ENCODE data around the gene OR1M1. TPM values are rescaled to one million over a fixed set of nuclear protein-coding genes. Genes with fewer than 3 reads are reported as not detected.

Gene OR1M1
- total and polyA plus RNA-seq, 9 donors: 0.04 to 0.07 TPM; not detected in 7

DNA sequence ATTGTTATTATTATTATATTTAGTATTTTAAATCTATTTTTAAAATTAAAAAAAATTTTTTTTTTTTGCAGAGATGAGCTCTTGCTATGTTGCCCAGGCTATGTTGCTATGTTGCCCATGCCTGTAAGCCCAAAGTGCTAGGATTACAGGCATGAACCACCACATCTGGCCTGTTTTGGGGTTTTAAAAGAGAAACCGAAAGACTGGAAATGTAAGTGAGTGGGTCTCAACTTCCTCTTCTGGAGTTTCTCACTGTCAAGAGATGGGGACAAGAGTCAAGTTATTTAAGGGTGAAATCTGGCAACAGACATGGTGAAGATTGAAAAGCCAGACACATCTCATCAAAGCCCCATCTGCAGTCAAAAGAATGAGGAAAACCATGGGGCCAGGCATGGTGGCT, 44.1 kb downstream of the OR1M1 start:
- H3K4me3 ChIP-seq (ENCODE audit: low read length): no peak overlapping the region
- no peaks in the 10 kb centered on the region for H3K27me3 ChIP-seq (ENCODE audit: control insufficient read depth, insufficient read depth, low read length)
- H3K4me1 ChIP-seq (ENCODE audit: control insufficient read depth, insufficient read depth, low read length): no peaks in the 10 kb centered on the region
- no peak overlapping the region for H3K27ac ChIP-seq (ENCODE audit: low read length)
- no peaks in the 10 kb centered on the region for H3K36me3 ChIP-seq (ENCODE audit: control insufficient read depth, insufficient read depth, low read length)
- no CpG with 5 or more reads among the region's 1 CpG for WGBS (ENCODE audit: insufficient coverage)
- peak; percentile 7 for DNase-seq
- H3K9me3 ChIP-seq (replicated peaks; ENCODE audit: control insufficient read depth, low read depth, low read length): no peaks in the 10 kb centered on the region

DNA sequence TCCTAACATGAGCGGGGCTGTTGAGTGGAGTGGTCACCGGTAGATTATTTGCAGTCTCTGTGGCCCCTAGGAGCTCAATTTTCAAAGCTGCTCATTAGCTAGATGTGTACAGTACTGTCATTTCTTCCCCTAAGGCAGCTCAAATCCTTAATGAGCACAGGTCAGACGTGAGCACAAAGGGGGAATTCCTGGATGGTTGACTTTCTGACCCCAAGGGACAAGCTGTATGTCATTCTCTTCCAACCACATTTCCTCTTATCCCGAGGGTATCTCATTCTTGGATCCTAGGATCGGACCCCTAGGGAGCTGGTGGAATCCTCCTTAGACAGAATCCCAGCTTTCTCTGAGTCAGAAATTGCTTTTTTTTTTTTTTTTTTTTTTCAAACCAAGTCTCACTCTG, 45.6 kb downstream of the OR1M1 start:
- H3K4me1 ChIP-seq (ENCODE audit: control insufficient read depth, insufficient read depth, low read length): no peaks in the 10 kb centered on the region
- no peaks in the 10 kb centered on the region for H3K9me3 ChIP-seq (replicated peaks; ENCODE audit: control insufficient read depth, low read depth, low read length)
- no peaks in the 10 kb centered on the region for H3K36me3 ChIP-seq (ENCODE audit: control insufficient read depth, insufficient read depth, low read length)
- no peaks in the 10 kb centered on the region for H3K27me3 ChIP-seq (ENCODE audit: control insufficient read depth, insufficient read depth, low read length)
- no peak for DNase-seq
- H3K4me3 ChIP-seq (ENCODE audit: low read length): no peak overlapping the region
- WGBS (ENCODE audit: insufficient coverage): no CpG with 5 or more reads among the region's 5 CpGs
- H3K27ac ChIP-seq (ENCODE audit: low read length): no peak overlapping the region

DNA sequence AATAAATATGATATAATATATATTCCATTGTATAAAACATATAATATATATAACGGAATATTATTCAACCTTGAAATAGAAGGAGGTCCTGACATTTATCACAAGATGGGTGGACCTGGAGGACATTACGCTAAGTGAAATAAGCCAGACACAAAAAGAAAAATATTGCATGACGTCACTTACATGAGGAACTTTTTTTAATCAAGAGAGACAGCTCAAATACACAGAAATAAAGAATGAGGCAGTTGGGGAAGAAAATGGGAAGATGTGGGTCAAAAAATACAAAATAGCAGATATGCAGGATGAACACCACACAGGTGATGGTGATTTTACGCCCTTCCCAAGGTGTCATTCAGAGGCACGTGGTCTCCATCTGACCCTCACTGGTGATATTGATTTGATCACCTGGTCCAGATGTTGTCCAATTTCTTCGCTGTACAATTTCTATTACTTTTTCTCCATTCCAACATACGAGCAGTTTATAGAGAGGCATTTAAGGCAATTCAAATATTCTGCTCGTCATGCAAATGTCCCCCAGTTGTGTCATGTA, 52.8 kb downstream of the OR1M1 start:
- no peak overlapping the region for H3K27ac ChIP-seq (ENCODE audit: low read length)
- DNase-seq: no peak
- H3K9me3 ChIP-seq (replicated peaks; ENCODE audit: control insufficient read depth, low read depth, low read length): peaks cover 16% of the 10 kb centered on the region
- H3K4me3 ChIP-seq (ENCODE audit: low read length): peak overlapping the region; percentile 92
- peaks cover 3% of the 10 kb centered on the region for H3K4me1 ChIP-seq (ENCODE audit: control insufficient read depth, insufficient read depth, low read length)
- H3K36me3 ChIP-seq (ENCODE audit: control insufficient read depth, insufficient read depth, low read length): no peaks in the 10 kb centered on the region
- 50% methylated on average over 2 of the region's 8 CpGs for WGBS (ENCODE audit: insufficient coverage)
- H3K27me3 ChIP-seq (ENCODE audit: control insufficient read depth, insufficient read depth, low read length): no peaks in the 10 kb centered on the region

- Histone ChIP-seq H3K27ac (ENCODE audit: low read length) (peak within 1 kb of the TSS; percentile 90), H3K9me3 (replicated peaks; ENCODE audit: control insufficient read depth, low read depth, low read length) (peaks cover 22% of the 10 kb centered on the region), H3K36me3 (ENCODE audit: control insufficient read depth, insufficient read depth, low read length) (no peaks in the 10 kb centered on the region), H3K4me3 (ENCODE audit: low read length) (peak within 1 kb of the TSS; percentile 92), H3K4me1 (ENCODE audit: control insufficient read depth, insufficient read depth, low read length) (peaks cover 3% of the 10 kb centered on the region), H3K27me3 (ENCODE audit: control insufficient read depth, insufficient read depth, low read length) (no peaks in the 10 kb centered on the region)
- DNase-seq: peak; percentile 99
- WGBS (ENCODE audit: insufficient coverage): under 1% methylated on average over 29 of the region's 43 CpGs
Measured at GRCh38 chr19:9140159-9140874, 53.5 kb downstream of the OR1M1 start, which contains the start of gene ZNF317. ZNF317 (plus strand) TSS chr19:9140397; CDS start chr19:9156017, 15,620 bp downstream.

GRCh38 chr19:9144920-9145319, 58.1 kb downstream of the OR1M1 start:
- Histone ChIP-seq H3K27me3 (ENCODE audit: control insufficient read depth, insufficient read depth, low read length) (no peaks in the 10 kb centered on the region), H3K4me3 (ENCODE audit: low read length) (no peak overlapping the region), H3K4me1 (ENCODE audit: control insufficient read depth, insufficient read depth, low read length) (no peaks in the 10 kb centered on the region), H3K27ac (ENCODE audit: low read length) (no peak overlapping the region), H3K9me3 (replicated peaks; ENCODE audit: control insufficient read depth, low read depth, low read length) (peaks cover 50% of the 10 kb centered on the region), H3K36me3 (ENCODE audit: control insufficient read depth, insufficient read depth, low read length) (peaks cover 15% of the 10 kb centered on the region)
- 100% methylated on average over 4 of the region's 5 CpGs for WGBS (ENCODE audit: insufficient coverage)
- DNase-seq: no peak

Other genes starting within 250 kb of the OR1M1 start
- gene MUC16, start 76.7 kb upstream of the OR1M1 start, total RNA-seq: not detected
- gene MUC16, start 76.7 kb upstream of the OR1M1 start, polyA plus RNA-seq (ENCODE audit: insufficient read depth in 1 of 8, insufficient read length in 8 of 8, low replicate concordance in 1 of 8): under 1 TPM in 4 of 8 donors, not detected in 4; 0.04 to 0.30 (median 0.17) TPM
- gene OR7G2, start 20.4 kb downstream of the OR1M1 start, total RNA-seq: not detected
- gene OR7G2, start 20.4 kb downstream of the OR1M1 start, polyA plus RNA-seq (ENCODE audit: insufficient read depth in 1 of 8, insufficient read length in 8 of 8, low replicate concordance in 1 of 8): under 1 TPM in 4 of 8 donors, not detected in 4; 0.04 to 0.14 (median 0.07) TPM
- not detected for gene OR7G1, start 28.7 kb downstream of the OR1M1 start, total RNA-seq
- not detected for gene OR7G1, start 28.7 kb downstream of the OR1M1 start, polyA plus RNA-seq (ENCODE audit: insufficient read depth in 1 of 8, insufficient read length in 8 of 8, low replicate concordance in 1 of 8)
- gene OR7G3, start 39.9 kb downstream of the OR1M1 start, total RNA-seq: not detected
- gene OR7G3, start 39.9 kb downstream of the OR1M1 start, polyA plus RNA-seq (ENCODE audit: insufficient read depth in 1 of 8, insufficient read length in 8 of 8, low replicate concordance in 1 of 8): not detected
- 22.9 TPM for gene ZNF317, start 53.3 kb downstream of the OR1M1 start, total RNA-seq
- 10 to 100 TPM; 18.2 to 23.6 (median 19.0) TPM for gene ZNF317, start 53.3 kb downstream of the OR1M1 start, polyA plus RNA-seq (ENCODE audit: insufficient read depth in 1 of 8, insufficient read length in 8 of 8, low replicate concordance in 1 of 8)
- under 0.01 TPM for gene OR7D2, start 91.9 kb downstream of the OR1M1 start, total RNA-seq
- under 1 TPM in 7 of 8 donors, not detected in 1; 0.04 to 0.18 (median 0.08) TPM for gene OR7D2, start 91.9 kb downstream of the OR1M1 start, polyA plus RNA-seq (ENCODE audit: insufficient read depth in 1 of 8, insufficient read length in 8 of 8, low replicate concordance in 1 of 8)
- gene OR7D4, start 132.5 kb downstream of the OR1M1 start, total RNA-seq: not detected
- under 1 TPM in 2 of 8 donors, not detected in 6; 0.03 to 0.10 TPM for gene OR7D4, start 132.5 kb downstream of the OR1M1 start, polyA plus RNA-seq (ENCODE audit: insufficient read depth in 1 of 8, insufficient read length in 8 of 8, low replicate concordance in 1 of 8)
- not detected for gene OR7E24, start 163.9 kb downstream of the OR1M1 start, total RNA-seq
- gene OR7E24, start 163.9 kb downstream of the OR1M1 start, polyA plus RNA-seq (ENCODE audit: insufficient read depth in 1 of 8, insufficient read length in 8 of 8, low replicate concordance in 1 of 8): not detected
- gene ZNF699, start 222.8 kb downstream of the OR1M1 start, total RNA-seq: 5.2 TPM
- gene ZNF699, start 222.8 kb downstream of the OR1M1 start, polyA plus RNA-seq (ENCODE audit: insufficient read depth in 1 of 8, insufficient read length in 8 of 8, low replicate concordance in 1 of 8): 1 to 10 TPM; 1.7 to 4.7 (median 3.6) TPM
- 29.3 TPM for gene ZNF559, start 237.1 kb downstream of the OR1M1 start, total RNA-seq
- 10 to 100 TPM; 20.8 to 31.8 (median 25.8) TPM for gene ZNF559, start 237.1 kb downstream of the OR1M1 start, polyA plus RNA-seq (ENCODE audit: insufficient read depth in 1 of 8, insufficient read length in 8 of 8, low replicate concordance in 1 of 8)